Mammary microvascular endothelial cell (primary cell): Measurements from ENCODE around the gene TARBP1. TPM values are rescaled to one million over a fixed set of nuclear protein-coding genes. Genes with fewer than 3 reads are reported as not detected.

ENCODE experiments used
- total RNA-seq: library from RNA; depleted of rRNA; stranded (reverse); fragments of >200 nt; gene quantifications from 2 replicates; pipeline ENCODE4 v1.2.3, GENCODE V29; 2015

TARBP1 gene
- 10.9 and 17.9 TPM in 2 replicates for total RNA-seq

GRCh38 chr1:234478481-234479309 is at the start of gene TARBP1:
TARBP1 (minus strand) TSS chr1:234479179; CDS start chr1:234479103, 76 bp downstream.

GRCh38 chr1:234373064-234373958 is 105.7 kb downstream of the TARBP1 start, which contains the start of gene COA6:
COA6 (plus strand) TSS chr1:234373456; CDS start chr1:234373467, 11 bp downstream.

Other genes starting within 250 kb of the TARBP1 start
- gene COA6, start 105.7 kb downstream of the TARBP1 start, total RNA-seq: 36.3 and 37.7 TPM in 2 replicates
- gene IRF2BP2, start 131.0 kb upstream of the TARBP1 start, total RNA-seq: 67.1 and 77.2 TPM in 2 replicates